Lower lobe of right lung (tissue), 2 donors: ENCODE measurements around the gene STX12. TPM values are rescaled to one million over a fixed set of nuclear protein-coding genes. Genes with fewer than 3 reads are reported as not detected.
"Not testable (repeated sequence)": the region's sequence is repeated elsewhere in the genome, so short reads cannot be mapped to it uniquely, and the experiment has no call there.

Source experiments
- ATAC-seq, 2 donors: fragments of 200-7000 bp; cut with Tn5 transposase; one replicate each; pipeline ENCODE4 v1.9.1; 2020 to 2022; ENCODE audit warnings: mild to moderate bottlenecking in 2 of 2, moderate library complexity in 2 of 2
- DNase-seq: peaks from one replicate; pipeline ENCODE4 v3.0.0-alpha.2; 2020
- H3K27ac ChIP-seq: fragments of 200-600 bp; one replicate; pipeline ENCODE4 v1.8.0; 2022
- H3K27me3 ChIP-seq: fragments of 200-600 bp; one replicate; pipeline ENCODE4 v1.8.0; 2022; ENCODE audit warnings: low read depth
- H3K36me3 ChIP-seq: fragments of 200-600 bp; one replicate; pipeline ENCODE4 v1.8.0; 2022; ENCODE audit warnings: mild to moderate bottlenecking
- H3K4me1 ChIP-seq: fragments of 200-600 bp; one replicate; pipeline ENCODE4 v1.8.0; 2022
- H3K4me3 ChIP-seq: fragments of 200-600 bp; one replicate; pipeline ENCODE4 v1.8.0; 2022; ENCODE audit warnings: mild to moderate bottlenecking
- H3K9me3 ChIP-seq: fragments of 200-600 bp; one replicate; pipeline ENCODE4 v1.8.0; 2022
- CTCF ChIP-seq: fragments of 200-600 bp; IDR thresholded peaks from one replicate; pipeline ENCODE4 v1.8.0; 2022; ENCODE audit warnings: antibody characterized with exemption, mild to moderate bottlenecking
- intact Hi-C: fragments of 100-400 bp; cut with DNase I; formaldehyde crosslinking; loops from one replicate; pipeline ENCODE4 v1.11.0; 2022
- total RNA-seq: library from RNA; stranded (reverse); fragmentation: NEBNext Ultra II Directional; extraction: Animal tissue kit (Norgen Biotek cat#: 25700); gene quantifications from one replicate; pipeline ENCODE4 v1.2.1, GENCODE V29; 2021
- donor health status: DM: no; HTN: yes; CAD: no; lungs with severe emphysema.

Gene STX12
- total RNA-seq, 1 donor from 2014 or later: 91.0 TPM

GRCh38 chr1:27770293-27770830, 2.7 kb upstream of the STX12 start:
- no peak for TF ChIP-seq CTCF
- peaks cover 21% of the 10 kb centered on the region for H3K4me1 ChIP-seq
- H3K9me3 ChIP-seq: no peaks in the 10 kb centered on the region
- ATAC-seq (no peak), DNase-seq (no peak)
- no peaks in the 10 kb centered on the region for H3K27me3 ChIP-seq
- H3K36me3 ChIP-seq: no peaks in the 10 kb centered on the region
- intact Hi-C loops: no loop called here
- no peak overlapping the region for H3K27ac ChIP-seq
- H3K4me3 ChIP-seq: no peak overlapping the region

- Histone ChIP-seq H3K4me3 (peak overlapping the region; percentile 95), H3K9me3 (no peaks in the 10 kb centered on the region), H3K4me1 (peaks cover 36% of the 10 kb centered on the region), H3K27ac (peak overlapping the region; percentile 98), H3K27me3 (no peaks in the 10 kb centered on the region), H3K36me3 (peaks cover 7% of the 10 kb centered on the region)
- DNase-seq: no peak
- TF ChIP-seq CTCF: no peak
- intact Hi-C loops: no loop called here
- ATAC-seq: no peak
Measured at GRCh38 chr1:27772036-27772931, 735 bp upstream of the STX12 start.

- H3K4me3 ChIP-seq: peak overlapping the region; percentile 95
- peak; percentile 37 to 42 for ATAC-seq
- intact Hi-C loops: no loop called here
Measured at GRCh38 chr1:27773826-27774445, 917 bp downstream of the STX12 start.

GRCh38 chr1:27774654-27775053, 1.6 kb downstream of the STX12 start:
- Histone ChIP-seq H3K36me3 (peaks cover 12% of the 10 kb centered on the region), H3K9me3 (no peaks in the 10 kb centered on the region), H3K27me3 (no peaks in the 10 kb centered on the region), H3K27ac (peak overlapping the region; percentile 98), H3K4me3 (peak overlapping the region; percentile 95), H3K4me1 (peaks cover 59% of the 10 kb centered on the region)
- ATAC-seq (no peak), DNase-seq (no peak)
- intact Hi-C loops: no loop called here
- TF ChIP-seq CTCF: no peak

More at GRCh38 chr1:27773826-27774445, 917 bp downstream of the STX12 start:
- peak overlapping the region; percentile 98 for H3K27ac ChIP-seq
- no peaks in the 10 kb centered on the region for H3K27me3 ChIP-seq
- peaks cover 52% of the 10 kb centered on the region for H3K4me1 ChIP-seq
- TF ChIP-seq CTCF: no peak
- no peaks in the 10 kb centered on the region for H3K9me3 ChIP-seq
- peaks cover 10% of the 10 kb centered on the region for H3K36me3 ChIP-seq
- no peak for DNase-seq

GRCh38 chr1:27775336-27775735, 2.3 kb downstream of the STX12 start:
- H3K27me3 ChIP-seq, DNase-seq, ATAC-seq, H3K9me3 ChIP-seq, H3K27ac ChIP-seq, intact Hi-C loops, H3K4me3 ChIP-seq: not testable (repeated sequence)
- Histone ChIP-seq H3K4me1 (peaks cover 66% of the 10 kb centered on the region), H3K36me3 (peaks cover 19% of the 10 kb centered on the region)

- intact Hi-C loops, DNase-seq, ATAC-seq, H3K4me3 ChIP-seq, H3K9me3 ChIP-seq, H3K27ac ChIP-seq, H3K27me3 ChIP-seq: not testable (repeated sequence)
- Histone ChIP-seq H3K4me1 (peaks cover 67% of the 10 kb centered on the region), H3K36me3 (peaks cover 20% of the 10 kb centered on the region)
Measured at GRCh38 chr1:27776276-27776675, 3.3 kb downstream of the STX12 start.
